ENCODE data around the gene EZR. TPM values are rescaled to one million over a fixed set of nuclear protein-coding genes. Genes with fewer than 3 reads are reported as not detected.

The EZR gene
- total and polyA plus RNA-seq, 2 of the 13 experiments (the other 11 are each of a cell fraction or from before 2014, with no cell fraction given): 34.7 to 60.3 TPM

DNA sequence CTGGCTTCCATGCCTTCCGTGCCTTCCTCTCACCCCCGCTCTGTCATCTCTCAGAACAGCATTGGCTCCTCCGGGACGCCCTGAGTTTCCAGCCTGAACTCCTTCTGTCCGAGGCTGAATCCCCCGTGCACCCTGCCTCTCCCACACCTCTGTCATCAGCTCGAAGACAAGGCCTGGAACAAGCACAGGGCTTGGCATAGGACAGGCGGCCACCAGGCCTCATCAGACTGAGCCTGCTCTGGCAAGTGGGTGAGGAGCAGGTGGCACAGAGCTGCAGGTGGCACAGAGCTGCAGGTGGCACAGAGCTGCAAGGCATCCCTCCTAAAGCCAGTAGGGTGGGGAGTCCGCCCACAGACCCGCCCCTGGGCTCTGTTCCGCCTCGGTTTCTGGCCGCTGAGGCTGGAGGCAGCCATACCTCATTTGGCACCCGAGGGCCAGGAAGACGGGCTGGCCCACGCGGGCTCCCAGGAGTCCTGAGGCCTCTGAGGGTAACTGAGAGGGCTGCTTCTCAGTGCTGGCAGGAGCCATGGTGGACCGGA lies 60.2 kb downstream of the EZR start:
- Histone ChIP-seq H3K36me3 (replicated peaks in 1 of 2; ENCODE audit: control insufficient read depth in 1 of 2, insufficient read depth in 2 of 2, low read length in 2 of 2) (no peaks in the 10 kb centered on the region), H3K9me3 (ENCODE audit: low read length) (no peaks in the 10 kb centered on the region), H3K4me1 (ENCODE audit: insufficient read depth, low read length) (peaks cover 11% of the 10 kb centered on the region; the same call in 1 of the 2 replicates), H3K9ac (ENCODE audit: insufficient read depth, low read depth, low read length) (no peak overlapping the region), H3K27ac (ENCODE audit: extremely low read length, insufficient read depth, low read length) (no peak overlapping the region), H2AFZ (ENCODE audit: low read length) (no peak overlapping the region), H3K79me2 (ENCODE audit: insufficient read depth, low read length) (no peaks in the 10 kb centered on the region), H4K20me1 (ENCODE audit: insufficient read depth, low read length) (no peaks in the 10 kb centered on the region), H3K4me3 (replicated peaks in 1 of 3; ENCODE audit: insufficient read depth in 1 of 3, low read depth in 2 of 3, low read length in 3 of 3) (no peak overlapping the region), H3K4me2 (ENCODE audit: low read depth, low read length) (no peak overlapping the region), H3K27me3 (ENCODE audit: control insufficient read depth in 1 of 2, insufficient read depth in 2 of 2, low read length in 2 of 2) (peaks cover 1 to 20% of the 10 kb centered on the region in 2 experiments; a peak in 3 of 5 replicates)
- no TSS peak for BruUV-seq (replicated peaks)
- CTCF ChIA-PET (ENCODE audit: low intra/inter-chr PET ratio, low total read pairs): no interaction called here
- TF ChIP-seq NFIB (CRISPR knock-in tag; IDR thresholded peaks at IDR 0.05; ENCODE audit: borderline replicate concordance) (0 out of 2 replicates have a peak, but pooled peaks have one; percentile 18), DNMT1 (CRISPR knock-in tag; IDR thresholded peaks at IDR 0.05) (0 out of 2 replicates have a peak, but pooled peaks have one; percentile 39), MTA3 (CRISPR knock-in tag; IDR thresholded peaks at IDR 0.05) (no peak)
- ATAC-seq (no peak), DNase-seq (ENCODE audit: low spot score) (no peak), FAIRE-seq (no peak)
- intact Hi-C loops (cut with micrococcal nuclease; ENCODE audit: unreplicated experiment): no loop called here
- 55% methylated on average over 18 of the region's 18 CpGs for WGBS (ENCODE audit: low lambda C conversion rate)
- in situ Hi-C loops (cut with HindIII; ENCODE audit: extremely low pct_ligation_motif_present, low pct_unique_long_range_greater_than_20kb): no loop called here
- POLR2A ChIA-PET: no interaction called here

DNA sequence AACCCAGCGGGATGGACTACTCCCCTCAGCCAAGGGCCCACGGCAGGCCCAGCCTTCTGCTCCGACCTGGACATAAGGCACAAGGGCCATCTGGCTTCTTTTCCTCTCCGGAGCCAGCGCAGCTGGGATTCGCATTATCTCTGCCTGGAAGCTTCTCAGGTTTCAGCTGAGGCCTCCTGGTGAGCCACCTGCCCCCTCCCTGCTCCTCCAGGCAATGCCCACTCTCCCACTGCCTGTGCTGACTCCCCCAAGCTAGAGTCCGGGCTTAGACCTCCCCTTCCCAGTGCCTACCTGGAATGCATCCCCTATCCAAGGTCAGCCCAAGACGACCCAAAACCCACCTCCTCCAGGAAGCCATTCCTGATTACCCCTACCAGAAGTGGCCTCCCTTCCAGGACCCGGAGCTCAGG lies 60.7 kb downstream of the EZR start:
- Histone ChIP-seq H3K27ac (ENCODE audit: extremely low read length, insufficient read depth, low read length) (no peak overlapping the region), H4K20me1 (ENCODE audit: insufficient read depth, low read length) (no peaks in the 10 kb centered on the region), H2AFZ (ENCODE audit: low read length) (no peak overlapping the region), H3K4me3 (replicated peaks in 1 of 3; ENCODE audit: insufficient read depth in 1 of 3, low read depth in 2 of 3, low read length in 3 of 3) (no peak overlapping the region), H3K27me3 (ENCODE audit: control insufficient read depth in 1 of 2, insufficient read depth in 2 of 2, low read length in 2 of 2) (peaks cover 1 to 20% of the 10 kb centered on the region in 2 experiments; a peak in 3 of 5 replicates), H3K9ac (ENCODE audit: insufficient read depth, low read depth, low read length) (no peak overlapping the region), H3K9me3 (ENCODE audit: low read length) (no peaks in the 10 kb centered on the region), H3K79me2 (ENCODE audit: insufficient read depth, low read length) (no peaks in the 10 kb centered on the region), H3K4me2 (ENCODE audit: low read depth, low read length) (no peak overlapping the region), H3K36me3 (replicated peaks in 1 of 2; ENCODE audit: control insufficient read depth in 1 of 2, insufficient read depth in 2 of 2, low read length in 2 of 2) (no peaks in the 10 kb centered on the region), H3K4me1 (ENCODE audit: insufficient read depth, low read length) (peaks cover 11% of the 10 kb centered on the region; the same call in 1 of the 2 replicates)
- CTCF ChIA-PET (ENCODE audit: low intra/inter-chr PET ratio, low total read pairs): no interaction called here
- in situ Hi-C loops (cut with HindIII; ENCODE audit: extremely low pct_ligation_motif_present, low pct_unique_long_range_greater_than_20kb) (no loop called here), intact Hi-C loops (cut with micrococcal nuclease; ENCODE audit: unreplicated experiment) (no loop called here)
- DNase-seq (ENCODE audit: low spot score) (no peak), FAIRE-seq (no peak), ATAC-seq (peak; percentile 11; the same call in 2 of the 3 replicates)
- POLR2A ChIA-PET: no interaction called here
- 23% methylated on average over 9 of the region's 9 CpGs for WGBS (ENCODE audit: low lambda C conversion rate)
- peak; percentile 25 for TF ChIP-seq ZFP36 (IDR thresholded peaks at IDR 0.05; ENCODE audit: borderline replicate concordance, low read depth, low read length, partially characterized antibody)
- TF ChIP-seq ZMYM3 (CRISPR knock-in tag; IDR thresholded peaks at IDR 0.05): peak; percentile 16; the same call in 1 of the 2 replicates
- TF ChIP-seq, protein P1, sequence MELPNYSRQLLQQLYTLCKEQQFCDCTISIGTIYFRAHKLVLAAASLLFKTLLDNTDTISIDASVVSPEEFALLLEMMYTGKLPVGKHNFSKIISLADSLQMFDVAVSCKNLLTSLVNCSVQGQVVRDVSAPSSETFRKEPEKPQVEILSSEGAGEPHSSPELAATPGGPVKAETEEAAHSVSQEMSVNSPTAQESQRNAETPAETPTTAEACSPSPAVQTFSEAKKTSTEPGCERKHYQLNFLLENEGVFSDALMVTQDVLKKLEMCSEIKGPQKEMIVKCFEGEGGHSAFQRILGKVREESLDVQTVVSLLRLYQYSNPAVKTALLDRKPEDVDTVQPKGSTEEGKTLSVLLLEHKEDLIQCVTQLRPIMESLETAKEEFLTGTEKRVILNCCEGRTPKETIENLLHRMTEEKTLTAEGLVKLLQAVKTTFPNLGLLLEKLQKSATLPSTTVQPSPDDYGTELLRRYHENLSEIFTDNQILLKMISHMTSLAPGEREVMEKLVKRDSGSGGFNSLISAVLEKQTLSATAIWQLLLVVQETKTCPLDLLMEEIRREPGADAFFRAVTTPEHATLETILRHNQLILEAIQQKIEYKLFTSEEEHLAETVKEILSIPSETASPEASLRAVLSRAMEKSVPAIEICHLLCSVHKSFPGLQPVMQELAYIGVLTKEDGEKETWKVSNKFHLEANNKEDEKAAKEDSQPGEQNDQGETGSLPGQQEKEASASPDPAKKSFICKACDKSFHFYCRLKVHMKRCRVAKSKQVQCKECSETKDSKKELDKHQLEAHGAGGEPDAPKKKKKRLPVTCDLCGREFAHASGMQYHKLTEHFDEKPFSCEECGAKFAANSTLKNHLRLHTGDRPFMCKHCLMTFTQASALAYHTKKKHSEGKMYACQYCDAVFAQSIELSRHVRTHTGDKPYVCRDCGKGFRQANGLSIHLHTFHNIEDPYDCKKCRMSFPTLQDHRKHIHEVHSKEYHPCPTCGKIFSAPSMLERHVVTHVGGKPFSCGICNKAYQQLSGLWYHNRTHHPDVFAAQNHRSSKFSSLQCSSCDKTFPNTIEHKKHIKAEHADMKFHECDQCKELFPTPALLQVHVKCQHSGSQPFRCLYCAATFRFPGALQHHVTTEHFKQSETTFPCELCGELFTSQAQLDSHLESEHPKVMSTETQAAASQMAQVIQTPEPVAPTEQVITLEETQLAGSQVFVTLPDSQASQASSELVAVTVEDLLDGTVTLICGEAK (IDR thresholded peaks at IDR 0.05): no peak
- TF ChIP-seq, protein P1 (CRISPR knock-in tag; IDR thresholded peaks at IDR 0.05): no peak
- TF ChIP-seq TBL1XR1 (IDR thresholded peaks at IDR 0.05; ENCODE audit: borderline replicate concordance, low read length, partially characterized antibody): no peak
- no peak for TF ChIP-seq IKZF1 (IDR thresholded peaks at IDR 0.05)
- BruUV-seq (replicated peaks): no TSS peak
